Pancreas (tissue), 10 donors: Measurements from ENCODE around the gene PCED1B. TPM values are rescaled to one million over a fixed set of nuclear protein-coding genes. Genes with fewer than 3 reads are reported as not detected.
"Not testable (repeated sequence)": the region's sequence is repeated elsewhere in the genome, so short reads cannot be mapped to it uniquely, and the experiment has no call there.

Source experiments
- ATAC-seq, 4 donors: fragments of 200-7000 bp; cut with Tn5 transposase; one replicate each; pipeline versions ENCODE4 v1.8.0 to v1.9.1; 2020; ENCODE audit warnings: mild to moderate bottlenecking in 4 of 4, moderate library complexity in 4 of 4
- DNase-seq, 6 donors: peaks; one replicate each; pipeline ENCODE4 v3.0.0-alpha.2; 2020
- FAIRE-seq: peaks from 2 replicates; lab custom pipeline; 2012; peaks lifted over from hg19 to GRCh38; lab: Jason Lieb, UNC
- H3K27ac ChIP-seq, 4 donors: fragments of 200-600 bp; sonication (generic); 1 replicate in 3 of 4; 2 replicates in 1 of 4; pipeline versions ENCODE4 v1.5.0 to v1.8.0; 2020
- H3K27me3 ChIP-seq, 4 donors: fragments of 200-600 bp; one replicate each; pipeline ENCODE4 v1.8.0; 2021
- H3K36me3 ChIP-seq, 3 donors: fragments of 200-600 bp; sonication (generic) in 1 of 3; one replicate each; pipeline versions ENCODE4 v1.5.0 to v1.8.0; 2020 to 2021
- H3K4me1 ChIP-seq, 3 donors: fragments of 200-600 bp; one replicate each; pipeline ENCODE4 v1.8.0; 2021
- H3K4me3 ChIP-seq, 4 donors: fragments of 200-600 bp; sonication (generic) in 2 of 4; one replicate each; pipeline versions ENCODE4 v1.5.0 to v1.8.0; 2020 to 2021
- H3K9me3 ChIP-seq, 4 donors: fragments of 200-600 bp; one replicate each; pipeline ENCODE4 v1.8.0; 2021
- CTCF ChIP-seq, 4 donors: fragments of 200-600 bp; sonication (generic) in 3 of 4; IDR thresholded peaks; one replicate each; pipeline versions ENCODE4 v1.5.0 to v1.8.0; 2021; ENCODE audit warnings: antibody characterized with exemption in 4 of 4
- WGBS, 2 donors: extraction: QIAGEN DNeasy Blood & Tissue Kit; methylation state at CpG; one replicate each; pipeline ENCODE4 v1.1.7; 2013; 5-methylcytosine and 5-hydroxymethylcytosine counted together
- intact Hi-C, 3 donors: fragments of 100-400 bp; cut with DNase I; formaldehyde crosslinking; loops; one replicate each; pipeline versions ENCODE4 v1.11.1 to v1.14.2; 2022
- polyA plus RNA-seq, 2 donors: library from polyadenylated mRNA; stranded (reverse); fragments of 200-250 nt; gene quantifications; one replicate each; pipeline ENCODE4 v1.2.3, GENCODE V29; 2013
- total RNA-seq, 6 donors: library from RNA; stranded (reverse); fragmentation: NEBNext Ultra II Directional in 4 of 6; extraction: Animal tissue kit (Norgen Biotek cat#: 25700) in 4 of 6; gene quantifications; one replicate each; pipeline versions ENCODE4 v1.2.1 to v1.2.4, GENCODE V29; 2021 to 2023
- donor health status: healthy with polysubstance abuse.
- donor health status: DM: no; HTN: no; CAD: no; lungs with moderate emphysema.
- donor health status: DM: no; HTN: no; CAD: no.
- donor health status: control.
- donor health status: control.
- donor health status: Bipolar disorder and iron deficiency.
- donor health status: DM: yes; HTN: yes; CAD: no.
- donor health status: DM: no; HTN: no; CAD: no.
- donor health status: DM: no; HTN: no; CAD: no.
- donor health status: DM: yes; HTN: yes; CAD: no.

The PCED1B gene
- total and polyA plus RNA-seq, 8 donors = 0.71 to 6.4 (median 1.7) TPM

GRCh38 chr12:47110718-47111391 is 31.4 kb downstream of the PCED1B start:
- intact Hi-C loops = no loop called here
- WGBS, 2 donors = 86 to 87% methylated on average over 2 of the region's 2 CpGs

GRCh38 chr12:47111392-47111778 is 32.0 kb downstream of the PCED1B start:
- no peak for FAIRE-seq
- WGBS, 2 donors = 92 to 93% methylated on average over 2 of the region's 2 CpGs
- Histone ChIP-seq H3K4me3 (no peak overlapping the region), H3K27me3 (no peaks in the 10 kb centered on the region), H3K27ac (no peak overlapping the region), H3K4me1 (no peaks in the 10 kb centered on the region), H3K36me3 (no peaks in the 10 kb centered on the region), H3K9me3 (no peaks in the 10 kb centered on the region)
- DNase-seq = no peak
- intact Hi-C loops = no loop called here
- no peak for TF ChIP-seq CTCF (IDR thresholded peaks at IDR 0.05)
- no peak for ATAC-seq

More at GRCh38 chr12:47110718-47111391, 31.4 kb downstream of the PCED1B start:
- FAIRE-seq (no peak), DNase-seq (no peak), ATAC-seq (no peak)
- Histone ChIP-seq H3K4me1 (no peaks in the 10 kb centered on the region), H3K9me3 (no peaks in the 10 kb centered on the region), H3K4me3 (no peak overlapping the region), H3K27me3 (no peaks in the 10 kb centered on the region), H3K27ac (no peak overlapping the region), H3K36me3 (no peaks in the 10 kb centered on the region)
- no peak for TF ChIP-seq CTCF (IDR thresholded peaks at IDR 0.05)

- H3K27me3 ChIP-seq = no peaks in the 10 kb centered on the region
- H3K27ac ChIP-seq = no peak overlapping the region
- H3K4me3 ChIP-seq = no peak overlapping the region
- no peaks in the 10 kb centered on the region for H3K9me3 ChIP-seq
- WGBS, 2 donors = 88 to 90% methylated on average over 6 of the region's 6 CpGs
- no peaks in the 10 kb centered on the region for H3K36me3 ChIP-seq
- TF ChIP-seq CTCF (IDR thresholded peaks at IDR 0.05) = no peak
- DNase-seq (no peak), ATAC-seq (no peak), FAIRE-seq (no peak)
- H3K4me1 ChIP-seq = no peaks in the 10 kb centered on the region
- intact Hi-C loops = no loop called here
Measured at GRCh38 chr12:47111854-47112253, 32.4 kb downstream of the PCED1B start.

- DNase-seq = no peak
- intact Hi-C loops = no loop called here
- H3K4me1 ChIP-seq = no peaks in the 10 kb centered on the region
- no peaks in the 10 kb centered on the region for H3K27me3 ChIP-seq
- FAIRE-seq = no peak
- H3K27ac ChIP-seq = no peak overlapping the region
- no peak for TF ChIP-seq CTCF (IDR thresholded peaks at IDR 0.05)
- no peak overlapping the region for H3K4me3 ChIP-seq
- no peak for ATAC-seq
- 87 to 88% methylated on average over 2 of the region's 2 CpGs for WGBS, 2 donors
- H3K9me3 ChIP-seq = no peaks in the 10 kb centered on the region
- H3K36me3 ChIP-seq = no peaks in the 10 kb centered on the region
Measured at GRCh38 chr12:47112679-47113078, 33.3 kb downstream of the PCED1B start.

- H3K4me3 ChIP-seq = no peak overlapping the region
- DNase-seq (no peak), FAIRE-seq (no peak), ATAC-seq (no peak)
- no peaks in the 10 kb centered on the region for H3K36me3 ChIP-seq
- no peaks in the 10 kb centered on the region for H3K9me3 ChIP-seq
- no peak for TF ChIP-seq CTCF (IDR thresholded peaks at IDR 0.05)
- no peaks in the 10 kb centered on the region for H3K27me3 ChIP-seq
- intact Hi-C loops = no loop called here
- no peaks in the 10 kb centered on the region for H3K4me1 ChIP-seq
- WGBS, 2 donors = 81 to 87% methylated on average over 5 of the region's 5 CpGs
- H3K27ac ChIP-seq = no peak overlapping the region
Measured at GRCh38 chr12:47114481-47114892, 35.1 kb downstream of the PCED1B start.

- H3K4me1 ChIP-seq, ATAC-seq, H3K27me3 ChIP-seq, intact Hi-C loops, DNase-seq, H3K9me3 ChIP-seq, H3K4me3 ChIP-seq, FAIRE-seq, H3K27ac ChIP-seq, H3K36me3 ChIP-seq: not testable (repeated sequence)
- WGBS, 2 donors = 74 to 100% methylated on average over 1 of the region's 3 CpGs
Measured at GRCh38 chr12:47117305-47117704, 37.9 kb downstream of the PCED1B start.
